Lower leg skin (tissue), 4 donors: Measurements from ENCODE around the gene TMC2. TPM values are rescaled to one million over a fixed set of nuclear protein-coding genes. Genes with fewer than 3 reads are reported as not detected.

Experiments used
- DNase-seq, 2 donors: peaks; one replicate each; pipeline ENCODE4 v3.0.0-alpha.2; 2019; ENCODE audit warnings: low spot score in 2 of 2
- H3K4me3 ChIP-seq: fragments of 200-600 bp; sonication (generic); 2 replicates; pipeline ENCODE4 v1.5.1; 2017; ENCODE audit warnings: mild to moderate bottlenecking, low read depth; ENCODE audit not compliant: poor library complexity, severe bottlenecking
- POLR2A ChIP-seq, 2 donors: fragments of 450-650 bp; IDR thresholded peaks; one replicate each; pipeline ENCODE4 v1.6.1; 2016 to 2017; ENCODE audit warnings: antibody characterized with exemption in 2 of 2, mild to moderate bottlenecking in 1 of 2, moderate library complexity in 1 of 2
- WGBS, 2 donors: methylation state at CpG; one replicate each; pipeline ENCODE4 v1.1.5; 2018; 5-methylcytosine and 5-hydroxymethylcytosine counted together
- intact Hi-C: fragments of 100-400 bp; cut with DNase I; formaldehyde crosslinking; loops from one replicate; pipeline ENCODE4 v1.15.0; 2023; ENCODE audit warnings: low total_unique reads
- total RNA-seq, 4 donors: library from RNA; depleted of rRNA; stranded (reverse); fragments of >200 nt; gene quantifications; one replicate each; pipeline ENCODE4 v1.1.0, GENCODE V29; 2016
- TF ChIP-seq, protein P1 (sequence below), 3 donors: fragments of 450-650 bp; IDR thresholded peaks; one replicate each; pipeline ENCODE4 v1.5.1; 2016; ENCODE audit warnings: antibody characterized with exemption in 3 of 3, mild to moderate bottlenecking in 3 of 3, moderate library complexity in 2 of 3

Gene TMC2
- total RNA-seq, 4 donors from 2014 or later = 0.06 TPM; not detected in 3

GRCh38 chr20:2655331-2656116 is 119.2 kb downstream of the TMC2 start:
- TF ChIP-seq, protein P1, sequence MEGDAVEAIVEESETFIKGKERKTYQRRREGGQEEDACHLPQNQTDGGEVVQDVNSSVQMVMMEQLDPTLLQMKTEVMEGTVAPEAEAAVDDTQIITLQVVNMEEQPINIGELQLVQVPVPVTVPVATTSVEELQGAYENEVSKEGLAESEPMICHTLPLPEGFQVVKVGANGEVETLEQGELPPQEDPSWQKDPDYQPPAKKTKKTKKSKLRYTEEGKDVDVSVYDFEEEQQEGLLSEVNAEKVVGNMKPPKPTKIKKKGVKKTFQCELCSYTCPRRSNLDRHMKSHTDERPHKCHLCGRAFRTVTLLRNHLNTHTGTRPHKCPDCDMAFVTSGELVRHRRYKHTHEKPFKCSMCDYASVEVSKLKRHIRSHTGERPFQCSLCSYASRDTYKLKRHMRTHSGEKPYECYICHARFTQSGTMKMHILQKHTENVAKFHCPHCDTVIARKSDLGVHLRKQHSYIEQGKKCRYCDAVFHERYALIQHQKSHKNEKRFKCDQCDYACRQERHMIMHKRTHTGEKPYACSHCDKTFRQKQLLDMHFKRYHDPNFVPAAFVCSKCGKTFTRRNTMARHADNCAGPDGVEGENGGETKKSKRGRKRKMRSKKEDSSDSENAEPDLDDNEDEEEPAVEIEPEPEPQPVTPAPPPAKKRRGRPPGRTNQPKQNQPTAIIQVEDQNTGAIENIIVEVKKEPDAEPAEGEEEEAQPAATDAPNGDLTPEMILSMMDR (IDR thresholded peaks at IDR 0.05) = no peak
- TF ChIP-seq POLR2A (IDR thresholded peaks at IDR 0.05) = no peak
- 91 to 94% methylated on average over 17 of the region's 17 CpGs for WGBS, 2 donors
- peak in 1 of 2 donors; percentile 56 for DNase-seq
- H3K4me3 ChIP-seq = no peak overlapping the region
- intact Hi-C loops = no loop called here

DNA sequence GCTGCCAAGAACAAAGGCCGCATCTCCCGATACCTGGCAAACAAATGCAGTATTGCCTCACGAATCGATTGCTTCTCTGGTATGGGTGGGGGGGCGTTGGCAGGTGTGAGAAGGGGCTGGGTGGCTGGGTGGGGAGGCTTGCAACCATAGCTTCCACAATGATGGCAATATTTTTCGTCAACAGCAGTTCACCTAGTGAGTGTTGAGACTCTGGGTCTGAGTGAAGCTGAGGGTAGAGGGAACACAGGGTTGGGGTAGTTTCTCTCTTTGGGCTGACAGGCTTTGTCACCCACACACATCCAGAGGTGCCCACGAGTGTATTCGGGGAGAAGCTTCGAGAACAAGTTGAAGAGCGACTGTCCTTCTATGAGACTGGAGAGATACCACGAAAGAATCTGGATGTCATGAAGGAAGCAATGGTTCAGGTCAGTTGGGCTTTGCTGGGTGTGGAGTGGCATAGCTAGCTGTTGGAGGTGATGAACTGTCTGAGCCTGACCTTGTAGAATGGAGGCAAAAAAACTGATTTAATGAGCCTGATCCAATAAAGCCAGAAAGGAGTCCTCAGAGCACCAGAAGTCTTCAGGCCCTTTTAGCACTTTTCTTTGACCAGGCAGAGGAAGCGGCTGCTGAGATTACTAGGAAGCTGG is 120.2 kb downstream of the TMC2 start:
- 84 to 94% methylated on average over 12 of the region's 12 CpGs for WGBS, 2 donors
- intact Hi-C loops = no loop called here

GRCh38 chr20:2657241-2657640 is 120.9 kb downstream of the TMC2 start:
- WGBS, 2 donors = 76 to 78% methylated on average over 5 of the region's 5 CpGs
- no peak for DNase-seq
- intact Hi-C loops = no loop called here
- H3K4me3 ChIP-seq = no peak overlapping the region
- TF ChIP-seq POLR2A (IDR thresholded peaks at IDR 0.05) = no peak
- TF ChIP-seq, protein P1 (IDR thresholded peaks at IDR 0.05) = no peak

More for the DNA sequence above, 120.2 kb downstream of the TMC2 start:
- TF ChIP-seq, protein P1 (IDR thresholded peaks at IDR 0.05) = no peak
- TF ChIP-seq POLR2A (IDR thresholded peaks at IDR 0.05) = no peak
- H3K4me3 ChIP-seq = no peak overlapping the region
- no peak for DNase-seq

- WGBS, 2 donors = 79 to 85% methylated on average over 5 of the region's 5 CpGs
- no peak overlapping the region for H3K4me3 ChIP-seq
- TF ChIP-seq POLR2A (IDR thresholded peaks at IDR 0.05) = no peak
- TF ChIP-seq, protein P1 (IDR thresholded peaks at IDR 0.05) = no peak
- DNase-seq = no peak
- intact Hi-C loops = no loop called here
These were observed 121.3 kb downstream of the TMC2 start for GRCh38 chr20:2657674-2658073.

DNA sequence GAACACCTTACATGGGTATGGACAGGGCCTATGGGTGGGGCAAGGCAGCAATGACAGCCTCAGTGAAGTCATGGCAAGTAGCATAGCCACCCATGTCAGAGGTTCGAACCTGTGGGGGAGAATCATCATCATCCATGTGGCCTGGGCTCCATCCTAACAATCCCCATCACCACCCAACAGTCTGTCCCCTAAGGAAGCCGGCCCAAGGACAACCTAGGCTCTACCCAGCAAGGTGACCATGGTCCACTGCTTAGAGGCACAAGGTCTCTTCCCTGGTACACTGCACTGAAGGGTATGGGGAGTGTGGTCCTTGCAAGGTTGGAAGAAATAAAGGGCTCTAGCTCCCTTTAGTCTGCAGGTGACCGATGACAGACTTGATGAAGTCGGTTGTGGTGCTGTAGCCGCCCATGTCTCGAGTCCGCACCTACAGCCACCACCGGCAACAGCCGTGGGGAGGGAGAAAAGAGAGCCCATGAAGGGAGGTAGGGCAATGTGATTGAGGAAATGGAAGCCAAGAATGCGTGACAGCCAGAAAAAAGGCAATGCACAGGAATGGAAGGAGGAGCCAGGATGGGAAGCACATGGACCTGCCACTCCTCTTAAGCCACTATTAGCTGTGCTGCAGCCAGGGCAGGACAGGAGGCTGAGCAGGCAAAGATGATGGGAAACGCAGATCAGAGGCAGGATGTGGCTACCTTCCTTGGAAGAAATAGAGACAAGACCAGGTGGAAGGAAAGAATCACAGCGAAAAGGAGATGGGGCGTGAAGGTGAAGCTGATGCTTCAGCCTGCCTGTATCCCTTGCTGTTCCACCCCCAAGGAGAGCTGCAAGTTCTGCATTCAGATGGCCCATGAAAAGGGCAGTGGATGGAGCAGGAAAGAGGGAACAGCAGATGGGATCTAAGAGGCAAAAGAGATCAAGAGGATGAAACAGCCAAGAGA is 122.3 kb downstream of the TMC2 start:
- no peak overlapping the region for H3K4me3 ChIP-seq
- 77 to 79% methylated on average over 13 of the region's 13 CpGs for WGBS, 2 donors
- no peak for DNase-seq
- intact Hi-C loops = no loop called here
- no peak for TF ChIP-seq POLR2A (IDR thresholded peaks at IDR 0.05)
